GM12892 (cell line): ENCODE results near the gene KCNA5. TPM values are rescaled to one million over a fixed set of nuclear protein-coding genes. Genes with fewer than 3 reads are reported as not detected.
A peak's percentile ranks its signal among the peaks of the same experiment; 100 is the strongest.

Source experiments
- DNase-seq: peaks from one replicate; pipeline ENCODE4 v3.0.0; 2011; ENCODE audit not compliant: insufficient read length
- FAIRE-seq: peaks from 2 replicates; lab custom pipeline; 2011; peaks lifted over from hg19 to GRCh38; lab: Jason Lieb, UNC
- POLR2A ChIP-seq: IDR thresholded peaks from 2 replicates; pipeline ENCODE4 v1.6.1; 2011; ENCODE audit warnings: low read depth, low read length, control low read depth
- POLR2AphosphoS5 ChIP-seq: IDR thresholded peaks from 2 replicates; pipeline ENCODE4 v1.6.1; 2011; ENCODE audit warnings: low read depth, low read length, control low read depth
- TAF1 ChIP-seq: IDR thresholded peaks from 2 replicates; pipeline ENCODE4 v1.6.1; 2011; ENCODE audit warnings: low read depth, mild to moderate bottlenecking, control low read depth, low read length, borderline replicate concordance
- polyA plus RNA-seq: library from polyadenylated mRNA; unstranded; fragments of >200 nt; gene quantifications from one replicate; pipeline ENCODE4 v1.2.1, GENCODE V29; 2012; ENCODE audit warnings: missing spikeins, inconsistent platforms; ENCODE audit not compliant: missing spikeins

The KCNA5 gene
- not detected for polyA plus RNA-seq

- no peak for TF ChIP-seq POLR2AphosphoS5
- TF ChIP-seq TAF1 = no peak
- no peak for TF ChIP-seq POLR2A
- DNase-seq (no peak), FAIRE-seq (no peak)
Measured at GRCh38 chr12:5043589-5044419, at the start of gene KCNA5. KCNA5 (plus strand) TSS chr12:5043879; CDS start chr12:5044148, 269 bp downstream.

GRCh38 chr12:4994622-4995021 is 49.1 kb upstream of the KCNA5 start:
- FAIRE-seq (no peak), DNase-seq (no peak)
- TF ChIP-seq TAF1 = no peak
- TF ChIP-seq POLR2A = no peak
- TF ChIP-seq POLR2AphosphoS5 = no peak

GRCh38 chr12:4996714-4997113 is 47.0 kb upstream of the KCNA5 start:
- no peak for FAIRE-seq
- TF ChIP-seq POLR2AphosphoS5 = no peak
- no peak for TF ChIP-seq POLR2A
- TF ChIP-seq TAF1 = no peak
- no peak for DNase-seq

GRCh38 chr12:4997939-4998338 is 45.7 kb upstream of the KCNA5 start:
- TF ChIP-seq TAF1 (no peak), POLR2A (no peak), POLR2AphosphoS5 (no peak)
- DNase-seq (no peak), FAIRE-seq (no peak)

- no peak for DNase-seq
- no peak for FAIRE-seq
Measured at GRCh38 chr12:5000204-5000603, 43.5 kb upstream of the KCNA5 start.

GRCh38 chr12:5000658-5001385 is 42.9 kb upstream of the KCNA5 start:
- no peak for DNase-seq
- FAIRE-seq = no peak
- TF ChIP-seq POLR2AphosphoS5 (no peak), POLR2A (no peak), TAF1 (no peak)

More at GRCh38 chr12:5000204-5000603, 43.5 kb upstream of the KCNA5 start:
- no peak for TF ChIP-seq POLR2AphosphoS5
- TF ChIP-seq TAF1 = no peak
- no peak for TF ChIP-seq POLR2A

GRCh38 chr12:5003025-5003666 is 40.5 kb upstream of the KCNA5 start:
- TF ChIP-seq TAF1 (no peak), POLR2AphosphoS5 (no peak), POLR2A (no peak)
- peak; percentile 86 for FAIRE-seq
- DNase-seq = peak; percentile 41

GRCh38 chr12:5008661-5009060 is 35.0 kb upstream of the KCNA5 start:
- DNase-seq = no peak
- no peak for TF ChIP-seq POLR2A
- TF ChIP-seq TAF1 = no peak
- TF ChIP-seq POLR2AphosphoS5 = no peak
- no peak for FAIRE-seq

GRCh38 chr12:5010151-5010550 is 33.5 kb upstream of the KCNA5 start:
- FAIRE-seq (no peak), DNase-seq (no peak)
- no peak for TF ChIP-seq POLR2AphosphoS5
- no peak for TF ChIP-seq TAF1
- no peak for TF ChIP-seq POLR2A

GRCh38 chr12:5012337-5012736 is 31.3 kb upstream of the KCNA5 start:
- FAIRE-seq = no peak
- TF ChIP-seq POLR2A (no peak), POLR2AphosphoS5 (no peak), TAF1 (no peak)
- no peak for DNase-seq

- no peak for FAIRE-seq
- TF ChIP-seq POLR2AphosphoS5 (no peak), TAF1 (no peak), POLR2A (no peak)
- DNase-seq = no peak
Measured at GRCh38 chr12:5013266-5013730, 30.4 kb upstream of the KCNA5 start.
